Neural crest cell (in vitro differentiated cells): ENCODE results near the gene HAUS7. TPM values are rescaled to one million over a fixed set of nuclear protein-coding genes. Genes with fewer than 3 reads are reported as not detected.
A peak's percentile ranks its signal among the peaks of the same experiment; 100 is the strongest.

Experiments
- DNase-seq: peaks from one replicate; pipeline ENCODE4 v3.0.0; 2021; ENCODE audit warnings: low read depth, mixed read lengths, low spot score
- H3K27ac Mint-ChIP-seq: one replicate; pipeline ENCODE4 v1.8.0; 2021; ENCODE audit warnings: mild to moderate bottlenecking, mixed read lengths; ENCODE audit not compliant: unreplicated experiment
- H3K27me3 Mint-ChIP-seq: 2 replicates; pipeline ENCODE4 v1.8.0; 2021; ENCODE audit warnings: low read depth, mild to moderate bottlenecking, mixed read lengths
- H3K36me3 Mint-ChIP-seq: 2 replicates; pipeline ENCODE4 v1.8.0; 2021; ENCODE audit warnings: low read depth, mild to moderate bottlenecking, mixed read lengths
- H3K4me1 Mint-ChIP-seq: 2 replicates; pipeline ENCODE4 v1.8.0; 2021; ENCODE audit warnings: mixed read lengths
- H3K4me3 Mint-ChIP-seq: one replicate; pipeline ENCODE4 v1.8.0; 2021; ENCODE audit warnings: mild to moderate bottlenecking, mixed read lengths
- H3K9me3 Mint-ChIP-seq: 2 replicates; pipeline ENCODE4 v1.8.0; 2021; ENCODE audit warnings: mixed read lengths
- CTCF ChIP-seq: fragments of 200-600 bp; sonication (generic); conservative IDR thresholded peaks from 2 replicates; pipeline ENCODE4 v1.5.0; 2021; ENCODE audit warnings: antibody characterized with exemption, mild to moderate bottlenecking
- total RNA-seq: library from RNA; stranded (reverse); gene quantifications from 2 replicates; pipeline ENCODE4 v1.2.1, GENCODE V29; 2021

The HAUS7 gene
- total RNA-seq, 1 donor from 2014 or later = 58.8 TPM

- H3K27me3 Mint-ChIP-seq = no peaks in the 10 kb centered on the region
- peak overlapping the region; percentile 12 for H3K27ac Mint-ChIP-seq
- DNase-seq = no peak
- H3K4me1 Mint-ChIP-seq = peaks cover 4% of the 10 kb centered on the region
- TF ChIP-seq CTCF = no peak
- H3K9me3 Mint-ChIP-seq = no peaks in the 10 kb centered on the region
- H3K36me3 Mint-ChIP-seq = no peaks in the 10 kb centered on the region
- H3K4me3 Mint-ChIP-seq = no peak overlapping the region
These were observed 23.3 kb downstream of the HAUS7 start for GRCh38 chrX:153446950-153447580.

- no peak overlapping the region for H3K4me3 Mint-ChIP-seq
- no peaks in the 10 kb centered on the region for H3K27me3 Mint-ChIP-seq
- H3K9me3 Mint-ChIP-seq = no peaks in the 10 kb centered on the region
- no peaks in the 10 kb centered on the region for H3K36me3 Mint-ChIP-seq
- peaks cover 4% of the 10 kb centered on the region for H3K4me1 Mint-ChIP-seq
- H3K27ac Mint-ChIP-seq = no peak overlapping the region
- DNase-seq = no peak
- no peak for TF ChIP-seq CTCF
These were observed 23.8 kb downstream of the HAUS7 start for GRCh38 chrX:153446636-153446936.

GRCh38 chrX:153445856-153446635 is 24.3 kb downstream of the HAUS7 start, which contains the start of gene TREX2:
Gene TREX2 (minus strand): TSS chrX:153446056. CDS start chrX:153445430, 626 bp downstream.
- TF ChIP-seq CTCF = no peak
- DNase-seq = no peak
- no peaks in the 10 kb centered on the region for H3K36me3 Mint-ChIP-seq
- H3K9me3 Mint-ChIP-seq = no peaks in the 10 kb centered on the region
- H3K4me3 Mint-ChIP-seq = no peak within 1 kb of the TSS
- H3K27me3 Mint-ChIP-seq = no peaks in the 10 kb centered on the region
- peaks cover 4% of the 10 kb centered on the region for H3K4me1 Mint-ChIP-seq
- H3K27ac Mint-ChIP-seq = no peak within 1 kb of the TSS

GRCh38 chrX:153445106-153445855 is 25.1 kb downstream of the HAUS7 start:
- H3K4me1 Mint-ChIP-seq = peaks cover 4% of the 10 kb centered on the region
- no peaks in the 10 kb centered on the region for H3K36me3 Mint-ChIP-seq
- peaks cover 2% of the 10 kb centered on the region for H3K27me3 Mint-ChIP-seq
- no peaks in the 10 kb centered on the region for H3K9me3 Mint-ChIP-seq
- no peak overlapping the region for H3K4me3 Mint-ChIP-seq
- no peak for TF ChIP-seq CTCF
- H3K27ac Mint-ChIP-seq = no peak overlapping the region
- DNase-seq = no peak

- Mint-ChIP-seq H3K36me3 (peaks cover 3% of the 10 kb centered on the region), H3K4me1 (peaks cover 4% of the 10 kb centered on the region), H3K27ac (no peak overlapping the region), H3K27me3 (peaks cover 8% of the 10 kb centered on the region), H3K4me3 (no peak overlapping the region), H3K9me3 (peaks cover 4% of the 10 kb centered on the region)
- TF ChIP-seq CTCF = no peak
- no peak for DNase-seq
These were observed 25.9 kb downstream of the HAUS7 start for GRCh38 chrX:153444333-153445011.
